Measurements from ENCODE around the gene OR1E2.

OR1E2 gene

GRCh38 chr17:3475812-3476610, 42.4 kb upstream of the OR1E2 start, which contains the start of gene ASPA:
Gene ASPA (plus strand): TSS chr17:3475997. CDS start chr17:3476160, 163 bp downstream.
- Histone ChIP-seq H3K36me3 (replicated peaks; ENCODE audit: insufficient read depth, low read length) (no peaks in the 10 kb centered on the region), H3K27ac (ENCODE audit: low read length) (no peak within 1 kb of the TSS), H2AFZ (ENCODE audit: low read length) (no peak within 1 kb of the TSS), H3K4me2 (ENCODE audit: low read depth, low read length) (no peak within 1 kb of the TSS), H3F3A (ENCODE audit: insufficient read depth, low read length) (no peaks in the 10 kb centered on the region), H3K79me2 (ENCODE audit: low read length) (no peaks in the 10 kb centered on the region), H4K20me1 (ENCODE audit: insufficient read depth, low read length) (no peaks in the 10 kb centered on the region), H3K9me3 (replicated peaks; ENCODE audit: insufficient read depth, low read length) (no peaks in the 10 kb centered on the region), H3K4me3 (ENCODE audit: low read length) (no peak within 1 kb of the TSS), H3K9me2 (replicated peaks; ENCODE audit: insufficient read depth, low read length) (no peaks in the 10 kb centered on the region), H3K9ac (ENCODE audit: low read length) (no peak within 1 kb of the TSS), H3K27me3 (replicated peaks; ENCODE audit: insufficient read depth, low read length) (no peaks in the 10 kb centered on the region), H3K4me1 (ENCODE audit: low read length) (no peaks in the 10 kb centered on the region)
- TF ChIP-seq CTCF (IDR thresholded peaks at IDR 0.05; ENCODE audit: low read length) (no peak), EZH2phosphoT487 (IDR thresholded peaks at IDR 0.05; ENCODE audit: low read length) (no peak), EZH2 (optimal IDR thresholded peaks at IDR 0.05; ENCODE audit: low read depth, low read length) (no peak)
- DNase-seq, result no peak

GRCh38 chr17:3475251-3475685, 41.6 kb upstream of the OR1E2 start:
- Histone ChIP-seq H3K9me2 (replicated peaks; ENCODE audit: insufficient read depth, low read length) (no peaks in the 10 kb centered on the region), H3K27me3 (replicated peaks; ENCODE audit: insufficient read depth, low read length) (no peaks in the 10 kb centered on the region), H3K9ac (ENCODE audit: low read length) (no peak overlapping the region), H3K4me1 (ENCODE audit: low read length) (no peaks in the 10 kb centered on the region), H3F3A (ENCODE audit: insufficient read depth, low read length) (no peaks in the 10 kb centered on the region), H3K79me2 (ENCODE audit: low read length) (no peaks in the 10 kb centered on the region), H3K4me2 (ENCODE audit: low read depth, low read length) (no peak overlapping the region), H3K4me3 (ENCODE audit: low read length) (no peak overlapping the region), H3K27ac (ENCODE audit: low read length) (no peak overlapping the region), H4K20me1 (ENCODE audit: insufficient read depth, low read length) (no peaks in the 10 kb centered on the region), H3K36me3 (replicated peaks; ENCODE audit: insufficient read depth, low read length) (no peaks in the 10 kb centered on the region), H2AFZ (ENCODE audit: low read length) (no peak overlapping the region), H3K9me3 (replicated peaks; ENCODE audit: insufficient read depth, low read length) (no peaks in the 10 kb centered on the region)
- TF ChIP-seq EZH2phosphoT487 (IDR thresholded peaks at IDR 0.05; ENCODE audit: low read length) (no peak), CTCF (IDR thresholded peaks at IDR 0.05; ENCODE audit: low read length) (no peak), EZH2 (optimal IDR thresholded peaks at IDR 0.05; ENCODE audit: low read depth, low read length) (no peak)
- DNase-seq, result no peak

- no peak for DNase-seq
- Histone ChIP-seq H3K36me3 (replicated peaks; ENCODE audit: insufficient read depth, low read length) (no peaks in the 10 kb centered on the region), H3K27me3 (replicated peaks; ENCODE audit: insufficient read depth, low read length) (no peaks in the 10 kb centered on the region), H3K4me3 (ENCODE audit: low read length) (no peak overlapping the region), H3K9ac (ENCODE audit: low read length) (no peak overlapping the region), H3K4me2 (ENCODE audit: low read depth, low read length) (no peak overlapping the region), H3K79me2 (ENCODE audit: low read length) (no peaks in the 10 kb centered on the region), H3F3A (ENCODE audit: insufficient read depth, low read length) (no peaks in the 10 kb centered on the region), H3K27ac (ENCODE audit: low read length) (no peak overlapping the region), H3K9me2 (replicated peaks; ENCODE audit: insufficient read depth, low read length) (no peaks in the 10 kb centered on the region), H3K4me1 (ENCODE audit: low read length) (no peaks in the 10 kb centered on the region), H2AFZ (ENCODE audit: low read length) (no peak overlapping the region), H3K9me3 (replicated peaks; ENCODE audit: insufficient read depth, low read length) (no peaks in the 10 kb centered on the region), H4K20me1 (ENCODE audit: insufficient read depth, low read length) (no peaks in the 10 kb centered on the region)
- TF ChIP-seq EZH2 (optimal IDR thresholded peaks at IDR 0.05; ENCODE audit: low read depth, low read length) (no peak), CTCF (IDR thresholded peaks at IDR 0.05; ENCODE audit: low read length) (no peak), EZH2phosphoT487 (IDR thresholded peaks at IDR 0.05; ENCODE audit: low read length) (no peak)
Measured at GRCh38 chr17:3474212-3474611, 40.6 kb upstream of the OR1E2 start.
